ENCODE results near the gene RBMS1.

RBMS1 gene

GRCh38 chr2:160473468-160474318 is 19.9 kb downstream of the RBMS1 start:
- no peak overlapping the region for H3K4me2 ChIP-seq
- H3K4me1 ChIP-seq (ENCODE audit: low read depth, poor library complexity, severe bottlenecking) = no peaks in the 10 kb centered on the region
- no peak overlapping the region for H3K4me3 ChIP-seq (IDR thresholded peaks at IDR 0.05; ENCODE audit: insufficient read depth, low read depth, low read length)
- no peaks in the 10 kb centered on the region for H3K36me3 ChIP-seq (ENCODE audit: insufficient read depth)
- no peaks in the 10 kb centered on the region for H4K20me1 ChIP-seq (ENCODE audit: insufficient read depth)
- H2AFZ ChIP-seq (ENCODE audit: low read depth) = no peak overlapping the region
- TF ChIP-seq CTCF (conservative IDR thresholded peaks at IDR 0.05; ENCODE audit: low read depth, low read length) = no peak
- H3K27me3 ChIP-seq (ENCODE audit: insufficient read depth, low read depth) = no peaks in the 10 kb centered on the region
- H3K27ac ChIP-seq = no peak overlapping the region
- H3K9ac ChIP-seq = no peak overlapping the region
- H3K79me2 ChIP-seq (ENCODE audit: insufficient read depth, low read depth) = no peaks in the 10 kb centered on the region

- H4K20me1 ChIP-seq (ENCODE audit: insufficient read depth) = no peaks in the 10 kb centered on the region
- H3K4me1 ChIP-seq (ENCODE audit: low read depth, poor library complexity, severe bottlenecking) = no peaks in the 10 kb centered on the region
- H3K36me3 ChIP-seq (ENCODE audit: insufficient read depth) = no peaks in the 10 kb centered on the region
- H3K9ac ChIP-seq = no peak overlapping the region
- H3K27ac ChIP-seq = no peak overlapping the region
- H3K4me3 ChIP-seq (IDR thresholded peaks at IDR 0.05; ENCODE audit: insufficient read depth, low read depth, low read length) = no peak overlapping the region
- no peak for TF ChIP-seq CTCF (conservative IDR thresholded peaks at IDR 0.05; ENCODE audit: low read depth, low read length)
- H3K79me2 ChIP-seq (ENCODE audit: insufficient read depth, low read depth) = no peaks in the 10 kb centered on the region
- H3K27me3 ChIP-seq (ENCODE audit: insufficient read depth, low read depth) = no peaks in the 10 kb centered on the region
- no peak overlapping the region for H2AFZ ChIP-seq (ENCODE audit: low read depth)
- no peak overlapping the region for H3K4me2 ChIP-seq
These were observed 20.8 kb downstream of the RBMS1 start for GRCh38 chr2:160472839-160473251.

GRCh38 chr2:160471950-160472349 is 21.7 kb downstream of the RBMS1 start:
- Histone ChIP-seq H3K36me3 (ENCODE audit: insufficient read depth) (no peaks in the 10 kb centered on the region), H3K4me3 (IDR thresholded peaks at IDR 0.05; ENCODE audit: insufficient read depth, low read depth, low read length) (no peak overlapping the region), H3K27me3 (ENCODE audit: insufficient read depth, low read depth) (no peaks in the 10 kb centered on the region), H4K20me1 (ENCODE audit: insufficient read depth) (no peaks in the 10 kb centered on the region), H3K4me2 (no peak overlapping the region), H3K79me2 (ENCODE audit: insufficient read depth, low read depth) (no peaks in the 10 kb centered on the region), H3K4me1 (ENCODE audit: low read depth, poor library complexity, severe bottlenecking) (no peaks in the 10 kb centered on the region), H3K9ac (no peak overlapping the region), H2AFZ (ENCODE audit: low read depth) (no peak overlapping the region), H3K27ac (no peak overlapping the region)
- TF ChIP-seq CTCF (conservative IDR thresholded peaks at IDR 0.05; ENCODE audit: low read depth, low read length) = no peak

- Histone ChIP-seq H3K79me2 (ENCODE audit: insufficient read depth, low read depth) (no peaks in the 10 kb centered on the region), H2AFZ (ENCODE audit: low read depth) (no peak overlapping the region), H3K4me1 (ENCODE audit: low read depth, poor library complexity, severe bottlenecking) (no peaks in the 10 kb centered on the region), H3K4me3 (IDR thresholded peaks at IDR 0.05; ENCODE audit: insufficient read depth, low read depth, low read length) (no peak overlapping the region), H3K27ac (no peak overlapping the region), H3K9ac (no peak overlapping the region), H3K36me3 (ENCODE audit: insufficient read depth) (no peaks in the 10 kb centered on the region), H3K27me3 (ENCODE audit: insufficient read depth, low read depth) (no peaks in the 10 kb centered on the region), H3K4me2 (no peak overlapping the region), H4K20me1 (ENCODE audit: insufficient read depth) (no peaks in the 10 kb centered on the region)
- no peak for TF ChIP-seq CTCF (conservative IDR thresholded peaks at IDR 0.05; ENCODE audit: low read depth, low read length)
These were observed 23.9 kb downstream of the RBMS1 start for GRCh38 chr2:160469621-160470204.
